HK-2 (cell line): Measurements from ENCODE around the gene PRKN.

Experiments used
- DNase-seq: peaks from one replicate; pipeline ENCODE4 v3.0.0-alpha.2; 2018; ENCODE audit not compliant: unreplicated experiment

Gene PRKN

DNA sequence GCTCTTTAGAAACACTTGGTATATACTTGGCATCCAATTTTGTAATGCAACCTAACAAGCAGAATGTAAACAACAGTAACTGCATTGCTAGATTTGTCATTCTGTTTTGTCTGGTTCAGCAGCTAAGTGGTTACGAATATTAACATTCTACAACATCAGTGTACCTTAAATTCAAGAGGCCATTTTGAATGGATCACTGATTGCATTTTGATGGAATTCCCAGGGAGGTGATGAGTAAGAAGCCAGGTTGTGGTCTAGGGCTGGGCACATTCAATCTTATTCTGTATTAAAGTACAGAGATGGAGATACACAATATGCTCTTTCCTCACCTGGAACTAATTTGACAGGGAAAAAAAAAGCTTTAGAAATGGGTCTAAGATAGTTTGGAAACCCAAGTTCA lies 483.5 kb downstream of the PRKN start:
- DNase-seq = no peak

DNA sequence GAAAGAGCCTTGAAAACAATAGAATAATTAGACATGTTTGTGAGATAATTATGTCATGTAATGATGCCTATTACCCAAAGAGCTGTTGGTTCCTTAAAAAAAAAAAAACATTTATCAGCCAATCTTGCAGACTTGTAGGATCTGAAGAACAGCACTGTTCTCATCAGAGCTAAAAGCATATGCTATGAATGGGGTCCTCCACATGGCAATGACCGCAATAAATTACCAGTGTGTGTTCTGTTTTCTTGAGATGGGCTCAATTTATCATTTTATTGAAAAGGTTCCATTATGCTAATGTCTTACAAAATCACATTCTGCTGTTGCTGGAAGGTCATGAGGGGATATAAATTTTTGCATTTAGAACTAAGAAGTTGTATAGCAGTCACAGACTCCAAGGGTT lies 484.7 kb downstream of the PRKN start:
- no peak for DNase-seq

DNA sequence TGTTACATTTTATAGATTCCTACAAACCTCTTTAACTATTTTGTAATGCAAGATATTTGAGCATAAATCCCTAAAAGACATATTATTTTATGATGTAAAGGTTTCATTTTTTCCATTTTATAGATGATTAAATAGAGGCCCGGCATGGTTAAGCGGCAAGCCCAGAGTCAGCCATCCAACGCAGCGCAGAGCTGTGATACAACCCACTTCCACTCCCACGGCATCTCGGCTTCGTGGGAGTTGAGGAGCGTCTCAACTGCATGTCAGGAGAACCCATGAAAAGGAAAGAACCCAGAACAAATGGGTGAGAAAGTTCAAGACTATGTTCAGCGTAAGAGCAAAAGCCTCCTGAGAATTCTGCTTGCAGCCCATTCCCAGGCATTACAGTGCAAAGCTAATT lies 488.2 kb downstream of the PRKN start:
- DNase-seq = no peak

DNA sequence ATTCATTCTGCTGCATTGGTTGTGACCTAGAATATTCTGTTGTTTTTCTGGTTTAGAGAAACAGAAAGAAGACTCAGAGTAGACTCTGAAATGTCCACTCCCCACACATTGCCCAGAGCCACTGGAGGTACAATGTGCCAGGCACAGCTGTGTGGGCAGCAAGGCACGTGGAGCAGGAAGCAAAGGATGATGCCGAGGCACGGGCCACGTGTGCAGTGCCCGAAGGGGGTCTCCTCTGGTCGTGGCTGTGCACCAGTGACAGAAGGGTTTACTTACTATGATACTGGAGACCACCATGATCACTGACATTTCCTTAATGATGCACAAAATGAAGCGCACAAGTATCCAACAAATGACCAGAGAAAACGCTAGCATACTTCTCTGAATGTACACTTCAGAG lies 488.9 kb downstream of the PRKN start:
- DNase-seq = no peak

DNA sequence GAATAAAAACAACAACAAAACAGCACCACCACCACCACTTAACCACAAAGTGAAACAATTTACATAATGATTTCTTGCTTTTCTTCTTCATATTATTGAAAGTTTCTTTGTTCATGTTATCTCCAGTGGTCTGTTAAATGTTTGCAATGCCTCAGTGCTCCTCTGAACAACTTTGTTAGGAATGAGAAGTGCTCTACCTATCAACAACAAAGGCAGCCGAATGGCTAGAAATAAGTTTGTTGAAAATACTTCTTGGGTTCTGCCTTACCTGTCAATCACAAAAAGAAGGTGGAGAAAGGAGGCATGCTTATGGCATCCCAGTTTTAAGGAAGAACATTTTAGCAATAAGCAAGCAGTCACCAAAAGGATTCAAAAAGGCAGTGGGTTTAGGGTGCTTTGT lies 490.2 kb downstream of the PRKN start:
- no peak for DNase-seq

DNA sequence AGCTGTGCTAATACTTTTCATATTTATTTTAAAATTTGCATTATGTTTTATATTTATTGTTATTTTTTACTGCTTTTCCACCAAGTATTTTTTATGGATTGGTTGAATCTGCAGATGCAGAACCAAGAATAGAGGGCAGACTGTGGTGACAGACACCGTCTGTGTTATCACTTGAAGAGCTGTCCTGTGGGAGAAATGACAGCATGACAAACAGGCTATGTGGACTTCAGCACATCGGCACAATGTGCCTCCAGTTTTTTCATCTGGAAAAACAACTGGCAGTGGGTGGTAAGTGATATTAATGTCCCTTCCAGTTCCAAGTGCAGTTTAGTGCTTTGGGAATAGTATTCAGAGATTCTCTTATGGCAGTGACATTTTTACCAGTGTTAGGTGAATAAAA lies 492.9 kb downstream of the PRKN start:
- DNase-seq = no peak

DNA sequence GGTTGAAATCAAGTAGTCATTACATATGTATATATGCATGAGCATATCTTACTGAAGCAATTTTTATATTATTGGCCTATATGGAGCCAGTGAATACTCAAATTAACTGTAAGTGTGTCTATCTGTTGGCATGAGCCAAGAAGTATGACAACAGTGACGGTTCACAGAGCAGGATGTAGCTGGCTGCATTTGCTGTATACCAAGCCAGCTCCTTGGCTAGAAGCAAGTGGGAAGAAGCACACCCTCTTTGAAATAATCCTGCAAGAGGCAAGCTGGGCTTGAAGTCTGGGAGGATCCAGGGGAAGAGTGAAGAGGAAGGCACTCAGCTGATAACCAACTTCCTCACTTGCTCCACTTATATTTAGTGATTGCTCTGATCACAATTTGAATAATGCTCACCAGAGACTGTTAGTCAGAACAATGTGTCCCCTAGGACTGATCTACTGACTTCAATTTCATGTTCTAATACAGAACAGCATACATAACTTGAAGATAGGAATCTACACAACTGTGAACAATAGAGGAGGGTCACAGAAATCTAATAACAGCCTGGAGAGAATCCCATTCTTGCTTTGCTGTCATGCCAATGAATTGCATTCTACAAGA lies 497.3 kb downstream of the PRKN start:
- no peak for DNase-seq

DNA sequence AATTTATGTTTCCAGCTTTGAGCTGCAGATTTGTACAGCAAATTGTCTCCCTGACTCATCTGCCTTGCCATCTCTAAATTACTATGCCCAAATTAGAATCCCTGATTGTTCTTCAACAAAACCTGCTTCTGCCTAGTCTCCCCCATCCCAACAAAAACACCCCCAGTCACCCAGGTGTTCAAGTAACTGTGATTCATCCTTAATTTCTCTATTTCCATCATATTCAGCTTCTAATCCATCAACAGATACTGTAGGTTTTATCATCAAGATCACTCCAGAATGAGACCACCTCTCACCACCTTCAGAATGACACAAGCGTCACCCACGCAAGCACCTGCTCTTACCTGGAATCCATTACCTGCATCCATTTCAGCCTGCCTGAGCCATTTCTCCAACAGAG lies 498.5 kb downstream of the PRKN start:
- no peak for DNase-seq

DNA sequence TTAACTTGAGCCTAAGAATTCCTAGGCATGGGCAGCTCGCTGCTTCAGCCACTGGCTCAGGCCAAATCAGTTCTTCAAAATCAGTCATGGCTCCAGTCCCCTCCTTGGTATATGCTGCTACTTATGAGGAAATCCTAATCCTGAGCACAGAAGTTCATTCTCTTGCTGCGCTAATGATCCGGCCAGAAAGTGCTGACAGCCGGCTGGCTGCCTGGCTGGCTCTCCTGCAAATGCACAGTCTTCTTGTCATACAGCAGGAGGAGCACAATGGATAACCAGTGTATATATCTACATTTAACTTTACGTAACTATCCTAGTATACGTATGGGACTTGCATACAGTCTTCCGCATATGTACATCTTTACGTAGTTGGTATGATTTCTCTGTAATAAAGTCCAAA lies 500.8 kb downstream of the PRKN start:
- DNase-seq = no peak

DNA sequence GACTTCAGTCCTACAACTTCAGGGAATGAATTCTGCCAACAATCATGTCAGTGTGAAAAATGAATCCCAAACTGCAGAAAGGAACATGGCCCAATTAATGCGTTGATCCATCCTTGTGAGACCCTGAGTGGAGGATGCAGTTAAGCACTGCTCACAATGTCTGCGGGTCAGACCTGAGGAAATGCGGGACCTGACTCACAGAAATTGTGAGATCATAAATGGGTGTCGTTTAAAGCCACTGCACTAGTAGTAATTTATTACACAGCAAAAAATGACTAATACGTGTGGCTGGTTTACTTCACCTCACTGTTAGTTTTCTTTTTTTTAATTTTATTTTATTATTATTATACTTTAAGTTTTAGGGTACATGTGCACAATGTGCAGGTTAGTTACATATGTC lies 505.0 kb downstream of the PRKN start:
- DNase-seq = no peak

DNA sequence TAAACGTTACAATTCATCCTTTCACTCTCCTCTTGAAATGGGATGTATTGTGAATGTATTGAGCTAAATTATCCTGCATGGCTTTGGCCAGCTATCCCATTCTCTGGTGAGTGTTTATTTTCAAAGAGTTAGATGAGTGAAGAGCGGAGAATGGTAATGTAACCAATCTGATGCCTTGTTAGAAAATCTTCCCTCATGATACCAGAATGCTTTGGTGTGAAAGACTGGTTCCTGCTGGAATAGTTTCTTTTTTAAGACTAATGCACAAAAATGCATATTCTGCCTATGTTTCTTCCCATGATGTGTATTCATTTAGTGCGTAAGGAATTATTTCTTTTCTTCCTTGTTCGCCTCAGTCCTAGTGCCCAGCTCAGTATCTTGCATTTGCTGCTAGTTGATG lies 506.7 kb downstream of the PRKN start:
- DNase-seq = no peak

DNA sequence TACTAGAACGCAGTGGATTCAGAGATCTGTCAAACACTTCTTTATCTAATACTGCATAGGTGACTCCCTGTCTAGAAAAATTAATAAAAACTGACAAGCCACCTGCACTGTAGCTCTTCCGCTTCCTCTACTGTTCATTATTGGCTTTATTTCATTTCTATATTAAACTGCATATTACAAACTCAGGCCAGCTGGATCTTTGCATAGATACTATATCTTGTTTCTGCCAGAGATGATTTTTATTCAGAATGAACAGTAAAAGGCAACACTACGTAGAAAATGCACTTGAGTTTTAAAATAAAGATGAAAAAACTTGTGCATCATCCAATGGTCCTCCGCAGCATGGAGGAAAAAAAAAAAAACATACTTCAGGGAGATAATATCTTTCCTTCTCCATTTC lies 508.3 kb downstream of the PRKN start:
- DNase-seq = no peak

DNA sequence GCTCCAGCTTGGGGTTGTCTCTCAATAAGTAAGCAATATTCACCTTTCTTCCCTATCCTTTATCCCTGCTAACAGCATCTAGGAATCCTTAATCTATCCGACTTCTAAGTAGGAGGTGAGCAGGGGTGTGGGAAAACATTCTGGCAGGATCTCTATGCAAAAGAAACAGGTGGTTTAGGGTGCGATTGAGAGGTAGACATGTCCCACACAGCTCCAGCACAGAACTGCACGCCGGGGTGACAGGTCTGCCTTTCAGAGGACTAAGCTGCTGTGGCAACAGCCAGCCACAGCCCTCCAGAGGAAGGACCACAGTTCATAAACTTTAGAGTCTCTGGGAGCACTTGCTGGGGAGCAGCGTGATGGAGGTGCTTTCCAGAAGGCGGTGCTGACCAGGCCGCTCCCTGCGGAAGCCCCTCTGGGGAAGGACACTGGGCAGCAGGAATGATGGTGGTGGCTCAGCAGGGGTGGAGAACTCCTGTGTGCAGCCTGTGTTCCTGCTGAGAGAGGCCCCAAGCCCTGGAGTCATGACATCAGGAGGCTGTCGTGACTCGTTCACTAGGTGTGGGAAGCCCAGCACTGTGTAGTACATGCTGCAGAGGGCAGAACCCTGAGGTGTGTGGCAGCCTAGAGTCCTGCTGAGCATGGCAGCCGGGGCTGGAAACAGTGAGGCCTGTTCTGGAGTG lies 509.6 kb downstream of the PRKN start:
- no peak for DNase-seq

DNA sequence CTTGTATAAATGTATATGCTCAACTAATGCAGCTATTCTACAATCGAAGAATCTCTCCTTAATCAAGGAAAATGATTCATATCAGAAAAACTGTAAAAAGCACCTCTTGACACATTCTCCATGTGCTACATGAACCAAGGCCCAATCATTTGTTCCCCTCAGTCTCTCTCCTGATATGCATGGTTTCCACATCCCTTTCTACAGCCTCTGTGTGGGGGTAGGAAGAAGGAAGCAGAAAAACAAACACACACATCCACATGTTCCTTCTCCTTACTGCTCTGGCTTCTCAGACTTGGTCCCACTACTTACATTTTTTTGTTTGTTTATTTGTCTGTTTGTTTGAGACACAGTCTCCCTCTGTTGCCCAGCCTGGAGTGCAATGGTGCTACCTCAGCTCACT lies 510.5 kb downstream of the PRKN start:
- DNase-seq = no peak

DNA sequence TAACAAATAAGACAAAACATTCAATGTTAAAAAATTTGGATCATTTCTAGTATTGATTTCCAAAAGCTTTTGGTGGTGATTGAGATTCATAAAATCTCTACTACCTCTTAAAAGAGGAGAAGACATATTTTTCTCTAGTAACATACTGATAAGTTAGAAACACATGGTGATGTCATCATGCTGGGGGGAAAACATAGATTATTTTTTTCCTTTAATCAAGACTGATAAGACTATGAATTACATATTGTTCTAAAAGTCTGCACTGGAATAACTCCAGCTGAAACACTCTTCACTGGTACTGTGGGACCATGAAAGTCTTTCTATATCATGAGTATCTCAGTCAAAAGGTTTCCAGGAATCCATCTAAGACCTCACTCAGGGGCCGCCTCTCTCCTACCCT lies 515.8 kb downstream of the PRKN start:
- DNase-seq = no peak

DNA sequence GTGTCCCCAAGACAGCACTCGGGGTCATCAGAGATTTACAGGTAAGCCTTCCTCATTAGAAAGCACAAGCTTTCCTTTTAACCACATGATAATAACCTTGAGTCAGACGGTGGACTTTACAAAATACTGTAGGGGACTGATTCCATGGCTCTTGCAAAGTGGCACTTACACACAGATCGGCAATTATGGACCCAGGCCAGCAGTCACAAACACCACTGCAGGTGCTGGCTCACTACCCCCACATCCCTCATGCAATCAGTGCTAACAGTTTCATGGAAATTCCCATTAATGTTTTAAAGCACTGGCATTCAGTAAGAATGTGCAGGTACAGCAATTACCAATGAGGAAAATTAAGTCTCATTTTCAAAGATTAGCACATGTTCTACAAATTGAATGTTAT lies 516.5 kb downstream of the PRKN start:
- no peak for DNase-seq

DNA sequence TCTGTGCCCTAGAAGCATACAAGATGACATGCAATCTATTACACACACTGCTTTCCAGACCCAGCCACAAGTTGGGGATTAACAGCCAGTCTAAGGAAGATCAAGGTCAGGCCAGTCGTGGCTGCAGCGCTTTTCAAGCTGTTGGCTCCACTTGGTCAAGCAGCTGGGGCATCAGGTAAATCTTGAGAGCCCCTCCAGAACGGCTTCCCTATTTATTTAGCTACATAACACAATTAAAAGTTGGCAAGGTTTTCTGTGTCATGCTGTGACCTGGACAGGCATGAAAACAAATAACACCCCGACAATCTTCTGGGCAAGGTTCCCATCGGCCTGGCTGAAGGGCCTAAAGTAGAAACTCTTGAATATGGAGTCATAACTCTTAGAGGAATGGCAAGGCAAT lies 524.3 kb downstream of the PRKN start:
- DNase-seq = no peak

DNA sequence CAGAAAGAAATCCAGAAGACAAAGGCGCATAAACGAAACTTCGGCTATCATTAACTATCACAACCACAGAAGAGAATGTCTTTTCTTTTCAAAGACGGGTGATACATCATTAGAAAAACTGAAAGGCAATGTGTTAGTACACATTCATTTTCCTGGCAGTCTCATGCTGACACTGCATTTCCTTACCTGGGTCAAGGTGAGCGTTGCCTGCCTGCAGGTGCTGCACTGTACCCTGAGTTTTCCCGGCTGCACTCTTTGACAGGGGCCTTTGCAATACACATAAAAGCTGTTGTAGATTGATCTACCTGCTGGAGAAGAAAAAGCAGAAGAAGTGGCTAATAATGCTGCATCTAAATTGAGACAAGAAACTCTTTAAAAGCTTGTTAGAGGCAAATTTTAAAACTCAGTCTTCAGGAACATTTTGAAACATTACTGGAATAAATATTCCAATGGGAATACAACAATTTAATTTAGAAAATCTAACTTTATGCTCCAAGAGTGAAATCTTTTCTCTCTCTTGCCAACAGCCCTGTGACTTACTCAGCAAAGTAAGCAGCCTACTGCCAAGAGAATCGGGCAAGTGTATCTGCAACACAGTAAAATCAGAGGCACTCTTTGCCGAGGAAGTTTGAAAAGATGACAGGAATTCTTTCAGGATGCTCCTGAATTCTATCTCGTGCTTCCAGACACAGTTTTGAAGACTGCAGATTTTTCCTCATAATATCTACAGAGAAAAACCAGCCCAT lies 526.4 kb downstream of the PRKN start:
- DNase-seq = no peak

DNA sequence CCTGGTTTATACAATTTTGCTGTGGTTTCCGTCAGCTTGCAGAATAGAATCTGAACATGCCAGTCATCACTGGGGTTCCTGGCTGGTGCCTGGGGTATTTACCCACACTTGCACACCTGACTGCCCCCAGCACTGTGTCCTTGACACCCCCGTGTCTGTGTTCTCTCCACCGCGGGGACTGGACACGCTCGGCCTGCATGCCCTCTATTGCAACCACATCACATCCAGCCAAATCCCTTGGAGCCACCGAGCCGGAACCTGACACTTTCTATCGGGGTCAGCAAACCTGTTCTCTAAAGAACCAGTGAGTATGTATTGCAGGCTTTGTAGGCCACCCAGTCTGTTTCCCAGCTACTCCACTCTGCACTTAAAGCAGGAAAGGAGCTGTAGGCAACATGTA lies 527.5 kb downstream of the PRKN start:
- peak; percentile 45 for DNase-seq

DNA sequence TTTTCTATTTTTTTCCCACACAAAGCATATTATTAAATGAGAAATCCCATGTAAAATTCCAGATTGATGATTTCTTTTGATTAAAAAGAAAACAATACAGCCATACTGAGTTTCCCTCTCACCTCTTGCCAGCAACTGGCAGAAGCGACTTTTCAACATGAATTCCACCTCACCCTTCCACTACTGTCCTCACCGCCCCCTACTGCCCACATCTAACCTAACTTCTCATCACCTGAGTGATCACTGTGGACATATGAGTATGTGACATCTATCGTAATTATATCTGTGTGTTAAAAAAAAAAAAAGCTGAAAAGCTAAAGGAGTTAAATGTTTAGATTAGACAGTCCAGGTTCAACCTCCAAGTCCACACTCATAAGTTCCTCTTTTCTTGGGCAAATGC lies 528.6 kb downstream of the PRKN start:
- no peak for DNase-seq

DNA sequence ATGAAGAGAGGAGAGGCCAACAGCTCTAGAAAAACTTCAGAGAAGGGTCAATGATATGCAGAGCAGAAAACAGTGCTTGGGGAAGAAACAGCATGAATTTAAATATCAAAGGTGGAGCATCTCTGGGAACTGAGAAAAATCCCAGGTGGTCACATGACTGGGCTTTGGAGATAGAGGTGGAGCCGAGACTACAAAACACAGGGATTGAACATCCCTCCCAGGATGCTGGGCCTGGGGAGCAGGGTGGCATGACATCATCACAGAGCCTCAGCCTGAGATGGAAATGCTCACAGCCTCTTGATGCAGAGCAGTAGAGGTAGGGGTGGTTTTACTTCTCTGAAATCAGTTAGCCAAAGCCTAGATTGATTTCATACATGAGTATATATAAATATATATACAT lies 529.5 kb downstream of the PRKN start:
- DNase-seq = no peak

DNA sequence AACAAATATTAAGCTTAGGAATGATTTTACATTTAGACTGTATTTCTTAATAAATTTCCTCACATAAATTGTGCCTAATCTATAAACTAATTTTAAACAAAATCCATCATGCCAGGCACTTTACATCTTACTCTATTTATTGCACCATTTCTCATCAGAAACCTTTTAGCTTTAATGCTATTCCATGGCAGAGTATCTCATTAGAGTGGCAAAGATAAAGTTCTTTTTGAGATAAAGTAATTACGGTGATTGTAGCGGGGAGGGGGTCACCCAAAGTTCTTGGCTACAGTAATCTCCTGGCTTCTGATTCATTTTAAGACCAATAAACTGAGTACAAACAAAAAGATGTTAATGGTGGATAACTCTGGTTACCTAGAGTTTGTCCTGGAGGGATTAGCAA lies 532.1 kb downstream of the PRKN start:
- DNase-seq = no peak

DNA sequence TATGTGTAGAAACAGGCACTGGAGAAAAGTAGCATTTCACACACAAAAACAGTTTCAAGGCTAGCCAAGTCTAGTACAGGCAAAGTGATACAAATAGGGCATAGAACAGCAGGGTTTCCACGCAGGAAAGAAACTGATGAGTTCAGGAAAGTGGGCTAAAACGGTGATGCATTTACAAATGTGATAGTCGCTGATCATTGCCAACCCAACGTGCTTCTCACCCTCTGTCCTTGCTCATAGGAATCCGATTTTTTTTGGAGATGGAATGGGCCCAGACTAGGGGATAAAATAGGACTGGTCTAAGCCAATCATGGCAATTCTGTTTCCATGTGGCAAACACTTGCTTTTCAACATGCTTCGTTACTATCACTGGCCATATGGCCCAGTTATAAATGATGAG lies 536.6 kb downstream of the PRKN start:
- DNase-seq = no peak
